Stimulated activated CD4-positive, alpha-beta T cell treated with anti-CD3 and anti-CD28 coated beads, Interleukin-4, amount 100 ng/mL, for 24 hours (primary cell): ENCODE data around the gene FNIP1.
A peak's percentile ranks its signal among the peaks of the same experiment; 100 is the strongest.
"Not testable (repeated sequence)": the region's sequence is repeated elsewhere in the genome, so short reads cannot be mapped to it uniquely, and the experiment has no call there.

ENCODE experiments used
- DNase-seq: peaks from one replicate; pipeline ENCODE4 v3.0.0-alpha.2; 2020

Gene FNIP1

GRCh38 chr5:131796793-131797693, at the start of gene FNIP1:
FNIP1 (minus strand) TSS chr5:131797017; CDS start chr5:131796921, 96 bp downstream.
- peak; percentile 99 for DNase-seq

GRCh38 chr5:131846536-131846935, 49.7 kb upstream of the FNIP1 start:
- DNase-seq: no peak

GRCh38 chr5:131845828-131846227, 49.0 kb upstream of the FNIP1 start:
- no peak for DNase-seq

- not testable (repeated sequence) for DNase-seq
Observed at GRCh38 chr5:131842971-131843370, 46.2 kb upstream of the FNIP1 start.

- DNase-seq: not testable (repeated sequence)
Observed at GRCh38 chr5:131832702-131833101, 35.9 kb upstream of the FNIP1 start.

- no peak for DNase-seq
Observed at GRCh38 chr5:131825404-131826013, 28.7 kb upstream of the FNIP1 start.

- DNase-seq: no peak
Observed at GRCh38 chr5:131824631-131825030, 27.8 kb upstream of the FNIP1 start.

GRCh38 chr5:131821221-131821620, 24.4 kb upstream of the FNIP1 start:
- DNase-seq: no peak

GRCh38 chr5:131818001-131818724, 21.3 kb upstream of the FNIP1 start:
- no peak for DNase-seq

- DNase-seq: no peak
Observed at GRCh38 chr5:131814990-131815389, 18.2 kb upstream of the FNIP1 start.

GRCh38 chr5:131812371-131813160, 15.7 kb upstream of the FNIP1 start:
- DNase-seq: no peak

- peak; percentile 6 for DNase-seq
Observed at GRCh38 chr5:131810510-131811249, 13.9 kb upstream of the FNIP1 start.

GRCh38 chr5:131795879-131796792, 681 bp downstream of the FNIP1 start:
- peak; percentile 32 for DNase-seq

GRCh38 chr5:131795228-131795627, 1.6 kb downstream of the FNIP1 start:
- no peak for DNase-seq

- DNase-seq: no peak
Observed at GRCh38 chr5:131794586-131794985, 2.2 kb downstream of the FNIP1 start.

GRCh38 chr5:131792896-131793295, 3.9 kb downstream of the FNIP1 start:
- DNase-seq: no peak

GRCh38 chr5:131791866-131792265, 5.0 kb downstream of the FNIP1 start:
- no peak for DNase-seq

- DNase-seq: no peak
Observed at GRCh38 chr5:131790550-131790949, 6.3 kb downstream of the FNIP1 start.

- DNase-seq: no peak
Observed at GRCh38 chr5:131789765-131790164, 7.1 kb downstream of the FNIP1 start.

- DNase-seq: no peak
Observed at GRCh38 chr5:131787736-131788135, 9.1 kb downstream of the FNIP1 start.
